HEK293 (cell line): Measurements from ENCODE around the gene CD300LB.

Source experiments
- KLF7 ChIP-seq: fragments of 450-650 bp; formaldehyde crosslinking; IDR thresholded peaks from 2 replicates; pipeline ENCODE4 v1.5.1; 2016; ENCODE audit warnings: missing biosample characterization, missing genetic modification characterization, borderline replicate concordance
- REPIN1 ChIP-seq: fragments of 450-650 bp; formaldehyde crosslinking; IDR thresholded peaks from 2 replicates; pipeline ENCODE4 v1.5.1; 2017; ENCODE audit warnings: missing biosample characterization, missing genetic modification characterization, low read depth
- SP2 ChIP-seq: fragments of 450-650 bp; formaldehyde crosslinking; IDR thresholded peaks from 2 replicates; pipeline ENCODE4 v1.5.1; 2016; ENCODE audit warnings: missing biosample characterization, missing genetic modification characterization
- TRIM28 ChIP-seq: IDR thresholded peaks from 2 replicates; pipeline ENCODE4 v1.6.1; 2011; ENCODE audit warnings: low read length, control low read depth, borderline replicate concordance
- ZBTB7A ChIP-seq: fragments of 450-650 bp; formaldehyde crosslinking; IDR thresholded peaks from 2 replicates; pipeline ENCODE4 v1.5.1; 2016; ENCODE audit warnings: low read depth, missing biosample characterization, missing genetic modification characterization
- ZIC2 ChIP-seq: fragments of 450-650 bp; formaldehyde crosslinking; IDR thresholded peaks from 2 replicates; pipeline ENCODE4 v1.5.1; 2016; ENCODE audit warnings: missing biosample characterization, missing genetic modification characterization
- ZNF132 ChIP-seq: fragments of 450-650 bp; formaldehyde crosslinking; IDR thresholded peaks from 2 replicates; pipeline ENCODE4 v1.5.1; 2017; ENCODE audit warnings: missing biosample characterization, missing genetic modification characterization, borderline replicate concordance
- ZNF175 ChIP-seq: fragments of 450-650 bp; formaldehyde crosslinking; IDR thresholded peaks from 2 replicates; pipeline ENCODE4 v1.5.1; 2016; ENCODE audit warnings: missing biosample characterization, missing genetic modification characterization
- ZNF302 ChIP-seq: fragments of 450-650 bp; formaldehyde crosslinking; IDR thresholded peaks from 2 replicates; pipeline ENCODE4 v1.5.1; 2016; ENCODE audit warnings: missing biosample characterization, missing genetic modification characterization, low read depth
- ZNF549 ChIP-seq: fragments of 450-650 bp; IDR thresholded peaks from 2 replicates; pipeline ENCODE4 v1.5.1; 2018; ENCODE audit warnings: missing biosample characterization, missing genetic modification characterization, mild to moderate bottlenecking, inconsistent platforms, moderate library complexity
- TF ChIP-seq, protein P1 (sequence below): fragments of 450-650 bp; formaldehyde crosslinking; IDR thresholded peaks from 2 replicates; pipeline ENCODE4 v1.5.1; 2016; ENCODE audit warnings: missing biosample characterization, missing genetic modification characterization
- TF ChIP-seq, protein P2 (sequence below): fragments of 450-650 bp; formaldehyde crosslinking; IDR thresholded peaks from 2 replicates; pipeline ENCODE4 v1.5.1; 2016; ENCODE audit warnings: missing biosample characterization, missing genetic modification characterization
- TF ChIP-seq, protein P3 (sequence below): fragments of 450-650 bp; formaldehyde crosslinking; IDR thresholded peaks from 2 replicates; pipeline ENCODE4 v1.5.1; 2016; ENCODE audit warnings: missing biosample characterization, missing genetic modification characterization

DNA sequence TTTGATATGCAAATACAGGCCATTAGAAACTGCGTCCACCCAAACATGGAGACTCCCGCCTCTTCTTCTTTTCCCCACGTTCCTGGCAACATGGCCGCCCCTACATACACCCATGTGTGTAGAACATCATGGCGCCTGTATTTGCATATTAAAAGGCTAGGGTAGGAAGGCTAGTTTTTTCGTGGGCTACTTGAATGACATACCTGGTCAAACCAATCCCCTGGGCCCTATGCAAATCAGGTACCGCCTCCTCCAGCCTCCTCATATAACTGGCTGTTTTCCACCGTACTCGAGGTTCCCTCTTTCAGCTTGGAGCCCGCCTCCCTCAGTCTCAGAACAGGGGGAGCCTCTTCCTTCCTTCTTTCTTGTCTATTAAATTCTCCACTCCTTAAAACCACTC is 840 bp upstream of the CD300LB start:
- TF ChIP-seq, protein P1, sequence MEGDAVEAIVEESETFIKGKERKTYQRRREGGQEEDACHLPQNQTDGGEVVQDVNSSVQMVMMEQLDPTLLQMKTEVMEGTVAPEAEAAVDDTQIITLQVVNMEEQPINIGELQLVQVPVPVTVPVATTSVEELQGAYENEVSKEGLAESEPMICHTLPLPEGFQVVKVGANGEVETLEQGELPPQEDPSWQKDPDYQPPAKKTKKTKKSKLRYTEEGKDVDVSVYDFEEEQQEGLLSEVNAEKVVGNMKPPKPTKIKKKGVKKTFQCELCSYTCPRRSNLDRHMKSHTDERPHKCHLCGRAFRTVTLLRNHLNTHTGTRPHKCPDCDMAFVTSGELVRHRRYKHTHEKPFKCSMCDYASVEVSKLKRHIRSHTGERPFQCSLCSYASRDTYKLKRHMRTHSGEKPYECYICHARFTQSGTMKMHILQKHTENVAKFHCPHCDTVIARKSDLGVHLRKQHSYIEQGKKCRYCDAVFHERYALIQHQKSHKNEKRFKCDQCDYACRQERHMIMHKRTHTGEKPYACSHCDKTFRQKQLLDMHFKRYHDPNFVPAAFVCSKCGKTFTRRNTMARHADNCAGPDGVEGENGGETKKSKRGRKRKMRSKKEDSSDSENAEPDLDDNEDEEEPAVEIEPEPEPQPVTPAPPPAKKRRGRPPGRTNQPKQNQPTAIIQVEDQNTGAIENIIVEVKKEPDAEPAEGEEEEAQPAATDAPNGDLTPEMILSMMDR (tag by site-specific recombination) = no peak
- no peak for TF ChIP-seq ZIC2 (tag by site-specific recombination)
- TF ChIP-seq, protein P2, sequence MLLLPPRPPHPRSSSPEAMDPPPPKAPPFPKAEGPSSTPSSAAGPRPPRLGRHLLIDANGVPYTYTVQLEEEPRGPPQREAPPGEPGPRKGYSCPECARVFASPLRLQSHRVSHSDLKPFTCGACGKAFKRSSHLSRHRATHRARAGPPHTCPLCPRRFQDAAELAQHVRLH (tag by site-specific recombination) = no peak
- no peak for TF ChIP-seq TRIM28
- TF ChIP-seq REPIN1 (tag by site-specific recombination) = no peak
- TF ChIP-seq ZNF175 = no peak
- no peak for TF ChIP-seq ZBTB7A (tag by site-specific recombination)
- TF ChIP-seq, protein P3, sequence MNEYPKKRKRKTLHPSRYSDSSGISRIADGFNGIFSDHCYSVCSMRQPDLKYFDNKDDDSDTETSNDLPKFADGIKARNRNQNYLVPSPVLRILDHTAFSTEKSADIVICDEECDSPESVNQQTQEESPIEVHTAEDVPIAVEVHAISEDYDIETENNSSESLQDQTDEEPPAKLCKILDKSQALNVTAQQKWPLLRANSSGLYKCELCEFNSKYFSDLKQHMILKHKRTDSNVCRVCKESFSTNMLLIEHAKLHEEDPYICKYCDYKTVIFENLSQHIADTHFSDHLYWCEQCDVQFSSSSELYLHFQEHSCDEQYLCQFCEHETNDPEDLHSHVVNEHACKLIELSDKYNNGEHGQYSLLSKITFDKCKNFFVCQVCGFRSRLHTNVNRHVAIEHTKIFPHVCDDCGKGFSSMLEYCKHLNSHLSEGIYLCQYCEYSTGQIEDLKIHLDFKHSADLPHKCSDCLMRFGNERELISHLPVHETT (tag by site-specific recombination) = no peak
- TF ChIP-seq ZNF132 (tag by site-specific recombination) = no peak
- TF ChIP-seq SP2 (tag by site-specific recombination) = no peak
- TF ChIP-seq KLF7 = no peak
- TF ChIP-seq ZNF302 (tag by site-specific recombination) = no peak
- TF ChIP-seq ZNF549 = no peak
